ENCODE data around the gene HIP1. TPM values are rescaled to one million over a fixed set of nuclear protein-coding genes. Genes with fewer than 3 reads are reported as not detected.

The HIP1 gene
- total RNA-seq, 1 experiment from 2014 or later = 32.0 TPM

- no peak for DNase-seq
- H3K4me3 ChIP-seq = no peak overlapping the region
- no peaks in the 10 kb centered on the region for H3K9me3 ChIP-seq (ENCODE audit: insufficient read depth, low read depth)
- ChIA-PET POLR2A (ENCODE audit: unreplicated experiment) (no interaction called here), CTCF (interaction anchor here (0.7 kb wide), 1 partner anchor 8 kb away, joined by 8 read pairs; no protein-coding TSS in a partner anchor)
- H3K4me2 ChIP-seq = no peak overlapping the region
- H3K4me1 ChIP-seq (replicated peaks; ENCODE audit: insufficient read depth) = no peaks in the 10 kb centered on the region
- no peaks in the 10 kb centered on the region for H3F3A ChIP-seq (ENCODE audit: insufficient read depth, low read depth)
- BruUV-seq (replicated peaks) = no TSS peak
- intact Hi-C loops (cut with micrococcal nuclease; ENCODE audit: unreplicated experiment) = no loop called here
- TF ChIP-seq EZH2 (IDR thresholded peaks at IDR 0.05; ENCODE audit: low read depth) (no peak), CTCF (conservative IDR thresholded peaks at IDR 0.05) (no peak)
- no peaks in the 10 kb centered on the region for H3K36me3 ChIP-seq (ENCODE audit: low read depth)
- H3K27ac ChIP-seq = no peak overlapping the region
- H2AFZ ChIP-seq = no peak overlapping the region
- no peaks in the 10 kb centered on the region for H3K79me2 ChIP-seq (ENCODE audit: low read depth)
- no peaks in the 10 kb centered on the region for H3K9me2 ChIP-seq (ENCODE audit: insufficient read depth)
- H4K20me1 ChIP-seq (ENCODE audit: insufficient read depth) = no peaks in the 10 kb centered on the region
- H3K27me3 ChIP-seq (ENCODE audit: insufficient read depth, low read depth) = no peaks in the 10 kb centered on the region
These were observed 82.0 kb downstream of the HIP1 start for GRCh38 chr7:75656740-75657139.

DNA sequence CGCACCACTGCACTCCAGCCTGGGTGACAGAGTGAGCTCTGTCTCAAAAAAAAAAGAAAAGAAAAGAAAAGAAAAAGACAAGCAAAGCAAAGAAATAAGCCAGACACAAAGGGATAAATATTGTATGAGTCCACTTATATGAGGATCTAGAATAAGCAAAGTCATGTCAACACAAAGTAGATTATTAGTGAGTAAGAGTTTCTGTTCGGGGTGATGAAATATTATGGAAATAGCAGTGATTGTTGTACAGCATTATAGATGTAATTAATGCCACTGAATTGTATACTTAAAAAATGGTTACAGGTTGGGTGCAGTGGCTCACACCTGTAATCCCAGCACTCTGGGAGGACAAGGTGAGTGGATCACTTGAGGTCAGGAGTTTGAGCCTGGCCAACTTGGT is 83.2 kb downstream of the HIP1 start:
- Histone ChIP-seq H3K4me1 (replicated peaks; ENCODE audit: insufficient read depth) (no peaks in the 10 kb centered on the region), H3K9me2 (ENCODE audit: insufficient read depth) (no peaks in the 10 kb centered on the region), H3K36me3 (ENCODE audit: low read depth) (no peaks in the 10 kb centered on the region), H3K4me2 (no peak overlapping the region), H3K79me2 (ENCODE audit: low read depth) (no peaks in the 10 kb centered on the region), H3K9me3 (ENCODE audit: insufficient read depth, low read depth) (no peaks in the 10 kb centered on the region), H3K4me3 (no peak overlapping the region), H3K27ac (no peak overlapping the region), H4K20me1 (ENCODE audit: insufficient read depth) (no peaks in the 10 kb centered on the region), H3K27me3 (ENCODE audit: insufficient read depth, low read depth) (no peaks in the 10 kb centered on the region), H3F3A (ENCODE audit: insufficient read depth, low read depth) (no peaks in the 10 kb centered on the region), H2AFZ (no peak overlapping the region)
- CTCF ChIA-PET = no interaction called here
- no peak for TF ChIP-seq CTCF (conservative IDR thresholded peaks at IDR 0.05)
- no peak for TF ChIP-seq EZH2 (IDR thresholded peaks at IDR 0.05; ENCODE audit: low read depth)
- POLR2A ChIA-PET (ENCODE audit: unreplicated experiment) = no interaction called here
- BruUV-seq (replicated peaks) = no TSS peak
- intact Hi-C loops (cut with micrococcal nuclease; ENCODE audit: unreplicated experiment) = no loop called here
- no peak for DNase-seq

GRCh38 chr7:75654855-75655254 is 83.9 kb downstream of the HIP1 start:
- Histone ChIP-seq H3F3A (ENCODE audit: insufficient read depth, low read depth) (no peaks in the 10 kb centered on the region), H3K4me3 (no peak overlapping the region), H2AFZ (no peak overlapping the region), H4K20me1 (ENCODE audit: insufficient read depth) (no peaks in the 10 kb centered on the region), H3K9me3 (ENCODE audit: insufficient read depth, low read depth) (no peaks in the 10 kb centered on the region), H3K4me1 (replicated peaks; ENCODE audit: insufficient read depth) (no peaks in the 10 kb centered on the region; the same call in 1 of the 2 replicates), H3K9me2 (ENCODE audit: insufficient read depth) (no peaks in the 10 kb centered on the region), H3K27me3 (ENCODE audit: insufficient read depth, low read depth) (no peaks in the 10 kb centered on the region), H3K36me3 (ENCODE audit: low read depth) (no peaks in the 10 kb centered on the region), H3K4me2 (no peak overlapping the region), H3K79me2 (ENCODE audit: low read depth) (no peaks in the 10 kb centered on the region), H3K27ac (no peak overlapping the region)
- ChIA-PET POLR2A (ENCODE audit: unreplicated experiment) (no interaction called here), CTCF (no interaction called here)
- BruUV-seq (replicated peaks) = no TSS peak
- DNase-seq = no peak
- TF ChIP-seq EZH2 (IDR thresholded peaks at IDR 0.05; ENCODE audit: low read depth) (no peak), CTCF (conservative IDR thresholded peaks at IDR 0.05) (no peak)
- intact Hi-C loops (cut with micrococcal nuclease; ENCODE audit: unreplicated experiment) = no loop called here

Measured in PC-9 (cell line).